HL-60 (cell line): ENCODE data around the gene DNAAF1.

ENCODE experiments used
- DNase-seq, 2 experiments: peaks; one replicate each; pipeline ENCODE4 v3.0.0-alpha.2; 2010 to 2020; ENCODE audit warnings: low read depth in 1 of 2, low spot score in 1 of 2
- H3K27ac ChIP-seq: fragments of 250-450 bp; sonication (Bioruptor Pico); replicated peaks from 2 replicates; pipeline ENCODE4 v1.5.1; 2020; ENCODE audit warnings: mild to moderate bottlenecking, moderate library complexity
- H3K27me3 ChIP-seq: fragments of 250-450 bp; sonication (Bioruptor Pico); 2 replicates; pipeline ENCODE4 v1.5.1; 2021; ENCODE audit warnings: mild to moderate bottlenecking, moderate library complexity; ENCODE audit not compliant: insufficient read depth, poor library complexity, severe bottlenecking
- H3K4me3 ChIP-seq: replicated peaks from 2 replicates; pipeline ENCODE4 v1.5.1; 2011; ENCODE audit warnings: mild to moderate bottlenecking, control low read depth, low read length; ENCODE audit not compliant: insufficient read depth
- GABPA ChIP-seq: IDR thresholded peaks from 2 replicates; pipeline ENCODE4 v1.6.1; 2012; ENCODE audit warnings: low read depth
- POLR2AphosphoS5 ChIP-seq: IDR thresholded peaks from 2 replicates; pipeline ENCODE4 v1.6.1; 2012; ENCODE audit warnings: low read depth
- SPI1 ChIP-seq: IDR thresholded peaks from 2 replicates; pipeline ENCODE4 v1.6.1; 2012; ENCODE audit warnings: low read depth, mild to moderate bottlenecking, borderline replicate concordance
- TF ChIP-seq, protein P1 (sequence below): IDR thresholded peaks from one replicate; pipeline ENCODE4 v1.5.1; 2011; ENCODE audit warnings: low read length, control low read depth, inconsistent platforms; ENCODE audit not compliant: insufficient read depth
- TF ChIP-seq, protein P2 (sequence below): IDR thresholded peaks from 2 replicates; pipeline ENCODE4 v1.6.1; 2012; ENCODE audit warnings: low read depth; ENCODE audit not compliant: insufficient replicate concordance

The DNAAF1 gene

DNA sequence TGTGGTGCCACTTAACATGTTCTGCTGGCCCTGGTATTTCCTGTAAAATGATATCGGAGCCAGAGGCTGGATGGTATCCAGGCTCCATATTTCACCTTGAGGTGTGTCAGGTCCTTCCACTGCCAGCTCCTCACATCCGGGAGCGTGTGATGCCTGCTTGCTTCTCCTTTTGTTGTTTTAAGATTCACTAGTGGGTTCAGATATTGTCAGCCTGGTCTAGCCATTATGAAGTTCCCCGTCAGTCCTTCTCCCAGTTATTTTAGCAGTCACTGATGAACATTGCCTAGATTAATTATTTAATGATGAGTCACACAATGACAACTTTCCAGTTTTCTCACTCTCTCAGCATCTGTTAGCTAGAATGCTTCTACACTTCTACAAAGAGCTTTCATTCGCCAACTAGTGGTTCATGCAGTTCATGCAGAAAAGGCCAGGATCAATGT is 11.3 kb downstream of the DNAAF1 start:
- Histone ChIP-seq H3K27me3 (peaks cover 11% of the 10 kb centered on the region), H3K4me3 (no peak overlapping the region)

DNA sequence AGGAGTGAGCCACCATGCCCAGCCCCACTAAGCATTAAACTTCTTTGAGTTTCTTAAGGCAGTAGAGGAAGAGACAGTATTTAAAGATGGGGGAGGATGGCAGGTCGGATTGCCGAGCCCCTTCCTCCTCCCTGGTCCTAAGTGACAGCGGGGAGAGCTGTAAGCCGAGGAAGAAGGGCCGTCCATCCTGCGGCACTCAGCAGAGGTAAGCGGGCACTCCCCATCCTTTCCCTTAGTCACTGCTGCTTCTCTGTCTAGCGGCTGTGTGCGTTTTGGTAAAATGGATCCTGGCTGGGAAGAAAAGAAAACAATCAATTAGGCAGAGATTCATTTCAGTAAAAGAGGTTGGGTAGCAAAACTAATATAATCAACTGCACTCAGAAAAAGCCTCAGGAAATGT is 13.9 kb downstream of the DNAAF1 start:
- Histone ChIP-seq H3K27ac (no peak overlapping the region), H3K4me3 (no peak overlapping the region), H3K27me3 (peaks cover 11% of the 10 kb centered on the region)
- no peak for DNase-seq
- no peak for TF ChIP-seq POLR2AphosphoS5
- TF ChIP-seq, protein P1, sequence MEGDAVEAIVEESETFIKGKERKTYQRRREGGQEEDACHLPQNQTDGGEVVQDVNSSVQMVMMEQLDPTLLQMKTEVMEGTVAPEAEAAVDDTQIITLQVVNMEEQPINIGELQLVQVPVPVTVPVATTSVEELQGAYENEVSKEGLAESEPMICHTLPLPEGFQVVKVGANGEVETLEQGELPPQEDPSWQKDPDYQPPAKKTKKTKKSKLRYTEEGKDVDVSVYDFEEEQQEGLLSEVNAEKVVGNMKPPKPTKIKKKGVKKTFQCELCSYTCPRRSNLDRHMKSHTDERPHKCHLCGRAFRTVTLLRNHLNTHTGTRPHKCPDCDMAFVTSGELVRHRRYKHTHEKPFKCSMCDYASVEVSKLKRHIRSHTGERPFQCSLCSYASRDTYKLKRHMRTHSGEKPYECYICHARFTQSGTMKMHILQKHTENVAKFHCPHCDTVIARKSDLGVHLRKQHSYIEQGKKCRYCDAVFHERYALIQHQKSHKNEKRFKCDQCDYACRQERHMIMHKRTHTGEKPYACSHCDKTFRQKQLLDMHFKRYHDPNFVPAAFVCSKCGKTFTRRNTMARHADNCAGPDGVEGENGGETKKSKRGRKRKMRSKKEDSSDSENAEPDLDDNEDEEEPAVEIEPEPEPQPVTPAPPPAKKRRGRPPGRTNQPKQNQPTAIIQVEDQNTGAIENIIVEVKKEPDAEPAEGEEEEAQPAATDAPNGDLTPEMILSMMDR = no peak
- TF ChIP-seq SPI1 = no peak
- TF ChIP-seq GABPA = no peak
- TF ChIP-seq, protein P2, sequence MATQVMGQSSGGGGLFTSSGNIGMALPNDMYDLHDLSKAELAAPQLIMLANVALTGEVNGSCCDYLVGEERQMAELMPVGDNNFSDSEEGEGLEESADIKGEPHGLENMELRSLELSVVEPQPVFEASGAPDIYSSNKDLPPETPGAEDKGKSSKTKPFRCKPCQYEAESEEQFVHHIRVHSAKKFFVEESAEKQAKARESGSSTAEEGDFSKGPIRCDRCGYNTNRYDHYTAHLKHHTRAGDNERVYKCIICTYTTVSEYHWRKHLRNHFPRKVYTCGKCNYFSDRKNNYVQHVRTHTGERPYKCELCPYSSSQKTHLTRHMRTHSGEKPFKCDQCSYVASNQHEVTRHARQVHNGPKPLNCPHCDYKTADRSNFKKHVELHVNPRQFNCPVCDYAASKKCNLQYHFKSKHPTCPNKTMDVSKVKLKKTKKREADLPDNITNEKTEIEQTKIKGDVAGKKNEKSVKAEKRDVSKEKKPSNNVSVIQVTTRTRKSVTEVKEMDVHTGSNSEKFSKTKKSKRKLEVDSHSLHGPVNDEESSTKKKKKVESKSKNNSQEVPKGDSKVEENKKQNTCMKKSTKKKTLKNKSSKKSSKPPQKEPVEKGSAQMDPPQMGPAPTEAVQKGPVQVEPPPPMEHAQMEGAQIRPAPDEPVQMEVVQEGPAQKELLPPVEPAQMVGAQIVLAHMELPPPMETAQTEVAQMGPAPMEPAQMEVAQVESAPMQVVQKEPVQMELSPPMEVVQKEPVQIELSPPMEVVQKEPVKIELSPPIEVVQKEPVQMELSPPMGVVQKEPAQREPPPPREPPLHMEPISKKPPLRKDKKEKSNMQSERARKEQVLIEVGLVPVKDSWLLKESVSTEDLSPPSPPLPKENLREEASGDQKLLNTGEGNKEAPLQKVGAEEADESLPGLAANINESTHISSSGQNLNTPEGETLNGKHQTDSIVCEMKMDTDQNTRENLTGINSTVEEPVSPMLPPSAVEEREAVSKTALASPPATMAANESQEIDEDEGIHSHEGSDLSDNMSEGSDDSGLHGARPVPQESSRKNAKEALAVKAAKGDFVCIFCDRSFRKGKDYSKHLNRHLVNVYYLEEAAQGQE = no peak

More for the DNA sequence above, 11.3 kb downstream of the DNAAF1 start:
- TF ChIP-seq, protein P1 = no peak
- no peak for TF ChIP-seq POLR2AphosphoS5
- TF ChIP-seq, protein P2 = no peak
- no peak for TF ChIP-seq GABPA
- TF ChIP-seq SPI1 = no peak
- DNase-seq = no peak
- H3K27ac ChIP-seq = no peak overlapping the region

DNA sequence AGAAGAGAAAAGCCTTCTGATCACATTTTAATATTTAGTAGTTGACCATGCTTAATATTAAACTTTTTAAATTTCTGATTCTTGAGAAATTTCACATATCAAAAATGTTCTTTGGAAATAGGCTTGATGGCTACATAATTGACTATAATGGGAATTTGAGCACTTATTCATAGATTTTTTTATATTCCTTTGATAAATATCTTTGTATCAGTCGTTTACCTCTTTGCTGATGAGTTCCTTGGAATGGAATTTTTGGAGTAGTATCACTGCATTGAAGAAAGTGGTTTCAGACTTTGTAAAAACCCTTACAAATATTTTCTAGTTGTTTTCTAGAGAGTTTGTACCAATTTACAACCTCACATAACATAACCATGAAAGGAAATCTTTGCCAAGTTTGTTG is 14.7 kb downstream of the DNAAF1 start:
- TF ChIP-seq, protein P1 = no peak
- TF ChIP-seq SPI1 (no peak), GABPA (no peak)
- Histone ChIP-seq H3K27ac (no peak overlapping the region), H3K4me3 (no peak overlapping the region), H3K27me3 (peaks cover 11% of the 10 kb centered on the region)
- no peak for DNase-seq

DNA sequence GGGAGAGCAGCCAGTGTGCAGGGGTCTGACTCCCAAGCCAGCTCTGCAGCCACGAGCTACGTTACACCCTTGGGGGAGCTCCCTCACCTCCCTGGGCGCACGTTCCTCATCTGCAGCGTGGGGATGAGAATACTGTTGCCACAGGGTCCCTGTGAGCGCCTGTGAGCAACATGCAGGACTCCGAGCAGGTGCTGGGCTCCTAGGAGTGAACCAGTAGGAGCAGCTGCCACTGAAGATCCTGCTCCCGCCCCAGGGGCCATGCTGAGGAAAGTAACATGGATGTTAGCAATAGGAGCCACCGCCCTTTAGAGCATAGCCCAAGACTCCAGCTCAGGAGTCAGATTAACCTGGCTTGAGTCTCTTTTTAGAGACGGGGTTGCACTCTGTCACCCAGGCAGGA is 15.9 kb downstream of the DNAAF1 start:
- Histone ChIP-seq H3K27me3 (peaks cover 10% of the 10 kb centered on the region), H3K27ac (no peak overlapping the region), H3K4me3 (no peak overlapping the region)
- TF ChIP-seq, protein P2 = no peak
- no peak for TF ChIP-seq GABPA
- TF ChIP-seq, protein P1 = no peak
- TF ChIP-seq SPI1 = no peak
- TF ChIP-seq POLR2AphosphoS5 = no peak
- no peak for DNase-seq
